Cardiac atrium fibroblast (primary cell): ENCODE measurements around the gene RNU5D-1. TPM values are rescaled to one million over a fixed set of nuclear protein-coding genes. Genes with fewer than 3 reads are reported as not detected.

Experiments
- total RNA-seq: library from RNA; depleted of rRNA; stranded (reverse); fragments of >200 nt; gene quantifications from 2 replicates; pipeline ENCODE4 v1.2.3, GENCODE V29; 2015

The RNU5D-1 gene
- total RNA-seq, result not detected in 2 replicates

GRCh38 chr1:44730741-44731512, at the start of gene RNU5D-1:
RNU5D-1 (minus strand) TSS chr1:44731170.

GRCh38 chr1:44775078-44775929, 44.3 kb upstream of the RNU5D-1 start, which contains the start of gene RPS8:
RPS8 (plus strand) TSS chr1:44775540; CDS start chr1:44775597, 57 bp downstream.

GRCh38 chr1:44739307-44740178, 8.6 kb upstream of the RNU5D-1 start, which contains the start of gene KIF2C:
KIF2C (plus strand) TSS chr1:44739837; CDS start chr1:44739933, 96 bp downstream.

Other genes starting within 250 kb of the RNU5D-1 start
- 3.9 and 8.1 TPM in 2 replicates for gene TMEM53, start 56.7 kb downstream of the RNU5D-1 start, total RNA-seq
- gene ARMH1, start 56.5 kb downstream of the RNU5D-1 start, total RNA-seq, result not detected in 2 replicates
- gene KIF2C, start 8.7 kb upstream of the RNU5D-1 start, total RNA-seq, result 6.1 and 10.4 TPM in 2 replicates
- 2,598 and 3,490 TPM in 2 replicates for gene RPS8, start 44.4 kb upstream of the RNU5D-1 start, total RNA-seq
- gene BEST4, start 57.0 kb upstream of the RNU5D-1 start, total RNA-seq, result not detected in 2 replicates
- 17.9 and 18.1 TPM in 2 replicates for gene PLK3, start 69.2 kb upstream of the RNU5D-1 start, total RNA-seq
- 0.16 TPM in 1 of 2 replicates, not detected in the other for gene DYNLT4, start 76.2 kb upstream of the RNU5D-1 start, total RNA-seq
- 2.7 and 6.2 TPM in 2 replicates for gene BTBD19, start 77.4 kb upstream of the RNU5D-1 start, total RNA-seq
- 0.18 TPM in 1 of 2 replicates, not detected in the other for gene PTCH2, start 112.1 kb upstream of the RNU5D-1 start, total RNA-seq